ENCODE results near the gene HOXB4.
"Not testable (repeated sequence)": the region's sequence is repeated elsewhere in the genome, so short reads cannot be mapped to it uniquely, and the experiment has no call there.

The HOXB4 gene

DNA sequence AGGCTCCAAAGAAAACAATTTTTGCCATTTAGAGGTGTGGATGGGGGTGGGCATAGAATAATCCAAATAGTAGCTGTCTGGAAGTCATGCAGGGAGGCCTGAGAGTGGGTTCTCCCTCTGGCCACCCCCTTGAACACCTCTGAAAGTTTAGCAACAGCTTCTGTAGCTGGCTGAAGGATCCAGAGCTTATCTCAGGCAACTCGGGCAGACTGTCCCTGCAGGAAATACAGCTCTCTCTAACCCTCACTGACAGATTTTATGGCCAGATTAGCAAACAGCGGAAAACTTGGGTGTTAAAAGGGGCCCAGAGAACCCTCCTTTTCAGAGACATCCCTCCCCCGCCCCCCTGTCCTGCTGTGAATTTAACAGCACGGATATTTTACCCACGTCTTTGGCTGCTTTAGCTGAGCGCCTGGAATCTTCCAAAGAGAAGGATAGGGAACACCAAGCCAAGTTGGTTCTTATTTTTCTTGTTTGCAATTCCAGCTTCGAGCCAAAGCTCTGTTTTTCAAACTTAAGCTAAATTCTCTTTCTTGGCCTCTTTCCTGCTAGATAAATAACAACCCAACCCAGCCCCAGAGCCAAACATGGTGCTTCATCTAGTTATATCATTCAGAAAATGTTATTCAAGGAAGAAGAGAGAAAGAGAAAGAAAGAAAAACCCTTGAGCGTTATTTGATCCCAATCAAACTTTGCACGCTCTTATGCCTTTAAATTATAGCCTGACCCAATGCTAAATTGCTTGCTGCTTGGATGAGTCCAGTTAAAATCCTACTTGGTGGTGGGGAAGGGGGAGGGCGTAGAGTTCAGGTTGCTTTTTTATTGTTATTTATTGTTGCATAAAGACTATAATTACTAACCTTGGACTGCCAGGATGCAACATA, 31.0 kb downstream of the HOXB4 start:
- DNase-seq (ENCODE audit: low spot score), result no peak

DNA sequence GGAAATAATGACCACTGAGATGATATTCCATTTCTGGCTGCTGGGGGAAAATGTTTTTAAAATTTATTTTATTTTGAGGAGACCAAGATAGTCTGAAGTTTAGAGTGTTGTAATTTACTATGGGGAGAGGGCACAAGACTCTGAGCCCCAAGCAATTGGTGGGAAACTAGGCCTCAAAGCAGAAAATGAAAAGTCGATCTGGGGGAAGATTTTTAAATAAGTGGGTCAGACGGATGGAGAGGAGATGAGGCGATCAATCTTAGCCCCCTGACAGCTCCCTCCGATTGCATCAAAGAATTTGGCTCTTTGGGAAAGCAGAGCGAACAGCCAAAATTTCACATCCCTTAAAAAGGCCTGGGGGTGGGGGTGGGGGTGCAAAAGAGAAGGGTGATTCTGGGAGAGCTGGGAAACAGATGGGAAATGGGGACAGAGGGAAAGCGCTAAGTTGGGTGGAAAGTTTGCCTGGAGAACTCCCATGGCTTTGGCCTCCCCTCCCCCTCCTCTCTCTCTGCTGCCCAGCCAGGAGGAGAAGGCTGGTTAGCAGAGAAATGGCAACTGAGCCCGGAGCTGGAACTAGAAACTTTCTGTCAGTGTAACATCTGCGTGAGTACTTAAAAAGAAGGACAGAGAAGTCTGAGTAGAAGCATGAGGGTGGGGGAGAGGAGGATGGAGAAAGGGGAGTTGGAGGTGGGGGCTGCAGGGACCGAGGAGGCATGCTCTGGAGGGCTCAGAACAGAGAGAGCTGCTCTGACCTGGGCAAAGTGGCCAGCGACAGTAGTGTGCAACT, 31.8 kb downstream of the HOXB4 start:
- no peak for DNase-seq (ENCODE audit: low spot score)

DNA sequence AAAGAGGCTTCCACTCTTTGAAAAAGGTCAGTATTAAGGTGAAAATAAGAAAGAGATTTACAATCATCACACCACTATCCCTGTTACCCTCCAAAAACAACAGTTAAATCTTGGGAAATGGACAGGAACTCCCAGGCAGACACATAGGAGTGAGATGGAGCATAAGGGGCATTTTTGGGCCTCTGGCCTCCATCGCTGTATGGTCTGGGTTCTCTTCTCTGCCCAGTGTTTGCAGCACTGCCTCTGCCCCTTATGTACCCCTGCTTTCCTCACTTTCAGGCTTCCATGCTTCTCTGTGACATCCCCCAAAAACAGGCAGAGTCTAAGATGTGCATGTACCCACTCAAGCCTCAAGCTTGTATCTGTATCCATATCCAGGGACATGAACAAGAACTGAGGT, 32.6 kb downstream of the HOXB4 start:
- DNase-seq (ENCODE audit: low spot score), result no peak

DNA sequence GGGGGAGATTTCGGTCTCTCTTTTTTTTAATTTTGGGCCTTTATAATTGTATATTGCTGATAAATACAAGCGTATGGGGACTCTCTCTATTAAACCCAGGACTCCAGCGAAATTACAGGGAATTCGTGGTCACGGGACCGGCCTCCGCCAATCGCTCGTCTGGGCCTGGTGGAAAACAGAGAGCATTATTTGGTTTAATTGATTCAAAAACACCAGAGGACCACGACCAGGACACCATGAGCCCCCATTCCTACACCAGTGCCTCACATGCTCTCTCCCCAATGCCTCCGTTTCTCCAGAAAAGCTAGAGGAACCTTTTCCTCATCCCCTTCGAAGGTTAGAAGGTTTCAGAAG, 33.2 kb downstream of the HOXB4 start, which contains the start of gene HOXB2:
Gene HOXB2 (minus strand): TSS at position 88 of the 354 bp plus-strand sequence. CDS start 198 bp downstream, outside the sequence.
- DNase-seq (ENCODE audit: low spot score), result no peak

DNA sequence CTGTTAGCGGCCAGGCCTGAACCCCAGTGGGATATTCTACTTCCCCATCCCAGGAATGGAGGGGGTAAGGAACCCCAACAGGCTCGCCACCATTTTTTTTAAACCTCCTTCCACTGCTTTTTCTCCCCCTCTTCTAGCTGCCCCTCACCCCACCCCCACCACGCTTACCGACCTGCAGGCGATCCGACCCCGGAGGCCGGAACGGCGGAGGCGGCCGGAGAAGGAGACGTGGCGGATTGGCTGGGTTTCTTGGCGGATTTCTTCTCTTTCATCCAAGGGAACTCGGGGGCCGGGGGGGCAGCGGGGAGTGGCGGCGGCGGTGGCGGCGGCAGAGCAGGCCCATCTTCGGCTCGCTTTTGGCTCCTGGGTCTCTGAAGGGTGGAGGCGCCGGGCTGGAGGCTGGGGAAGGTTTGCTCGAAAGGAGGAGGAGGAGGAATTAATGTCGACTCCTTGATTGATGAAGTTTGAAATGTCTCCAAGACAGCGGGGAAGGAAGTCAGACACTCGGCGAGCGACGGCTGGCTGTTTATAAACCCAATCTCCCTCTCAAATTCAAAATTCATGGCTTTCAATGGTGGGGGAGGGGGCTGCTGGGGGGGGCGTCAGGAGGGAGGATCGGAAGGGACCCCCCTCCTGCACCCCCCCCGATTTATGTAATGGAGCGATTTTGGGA, 33.7 kb downstream of the HOXB4 start:
- DNase-seq (ENCODE audit: low spot score), result no peak

DNA sequence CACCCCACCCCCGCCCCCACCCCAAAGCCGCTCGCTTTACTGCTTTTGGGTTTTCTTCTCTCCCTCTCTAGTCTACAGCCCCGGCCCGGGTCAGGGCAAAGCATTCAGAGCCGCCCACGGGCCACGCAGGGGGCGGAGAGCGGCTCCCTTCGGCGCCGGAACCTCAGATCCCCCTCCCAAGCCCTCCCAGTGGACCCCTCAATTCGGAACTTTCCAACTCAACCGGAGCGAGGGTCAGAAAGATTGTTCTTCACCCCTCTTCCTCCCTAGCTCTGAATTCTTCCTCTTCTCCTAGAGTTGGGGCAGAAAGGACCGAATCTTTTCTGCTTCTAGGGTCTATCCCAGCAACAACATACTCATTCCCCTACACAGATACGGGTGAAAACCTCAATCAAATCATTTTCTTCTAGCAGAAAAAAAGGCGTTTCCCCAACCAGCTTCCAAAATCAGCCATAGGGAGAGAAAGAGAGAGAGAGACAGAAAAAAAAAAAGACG, 34.2 kb downstream of the HOXB4 start:
- no peak for DNase-seq (ENCODE audit: low spot score)

DNA sequence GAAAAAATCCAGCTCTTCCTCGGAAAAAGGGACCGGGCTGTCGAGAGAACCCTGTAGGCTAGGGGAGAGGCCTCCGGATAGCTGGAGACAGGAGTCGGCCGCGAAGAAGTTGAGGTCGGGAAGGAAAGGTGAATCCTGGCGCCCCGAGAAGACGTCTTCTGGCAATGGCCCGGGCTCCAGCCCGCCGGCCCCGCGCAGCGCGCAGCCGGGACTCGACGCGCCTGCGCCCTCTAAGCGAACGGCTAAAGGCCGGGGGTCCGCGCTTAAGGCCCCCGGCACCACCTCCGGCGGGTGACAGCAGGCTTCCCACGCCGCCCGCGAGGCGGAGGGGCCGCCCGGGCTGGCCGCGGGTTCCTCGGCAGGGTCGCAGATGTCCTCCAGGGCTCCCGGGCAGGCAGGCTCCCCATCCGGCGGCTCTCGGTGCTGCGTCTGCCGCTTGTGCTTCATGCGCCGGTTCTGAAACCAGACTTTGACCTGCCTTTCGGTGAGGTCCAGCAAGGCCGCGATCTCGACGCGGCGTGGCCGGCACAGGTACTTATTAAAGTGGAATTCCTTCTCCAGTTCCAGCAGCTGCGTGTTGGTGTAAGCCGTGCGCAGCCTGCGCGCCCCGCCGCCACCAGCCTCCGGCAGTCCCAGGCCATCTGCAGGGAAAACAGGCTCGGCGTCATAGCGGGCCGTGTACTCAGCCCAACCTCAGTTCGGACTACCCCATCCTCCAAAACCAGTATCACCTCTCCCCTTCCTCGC, 34.9 kb downstream of the HOXB4 start:
- no peak for DNase-seq (ENCODE audit: low spot score)

DNA sequence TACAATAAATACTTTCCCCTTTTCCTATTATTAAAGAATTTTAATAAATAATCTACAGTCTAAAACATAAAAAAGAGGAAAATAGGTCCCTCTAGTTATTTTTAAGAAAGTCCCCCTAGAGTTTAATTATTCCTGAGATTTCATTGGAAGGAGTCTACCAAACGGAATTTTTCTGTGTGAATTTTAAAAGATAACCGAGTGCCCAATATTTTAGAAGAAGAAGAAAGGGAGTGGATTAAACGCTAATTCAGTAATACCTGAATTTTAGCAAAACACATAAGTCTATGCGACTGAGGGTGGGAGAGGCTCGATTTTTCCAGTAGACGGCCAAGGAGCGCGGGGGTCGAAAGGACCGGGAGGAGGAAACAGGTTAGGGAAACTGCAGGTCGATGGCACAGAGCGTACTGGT, 35.4 kb downstream of the HOXB4 start:
- no peak for DNase-seq (ENCODE audit: low spot score)

DNA sequence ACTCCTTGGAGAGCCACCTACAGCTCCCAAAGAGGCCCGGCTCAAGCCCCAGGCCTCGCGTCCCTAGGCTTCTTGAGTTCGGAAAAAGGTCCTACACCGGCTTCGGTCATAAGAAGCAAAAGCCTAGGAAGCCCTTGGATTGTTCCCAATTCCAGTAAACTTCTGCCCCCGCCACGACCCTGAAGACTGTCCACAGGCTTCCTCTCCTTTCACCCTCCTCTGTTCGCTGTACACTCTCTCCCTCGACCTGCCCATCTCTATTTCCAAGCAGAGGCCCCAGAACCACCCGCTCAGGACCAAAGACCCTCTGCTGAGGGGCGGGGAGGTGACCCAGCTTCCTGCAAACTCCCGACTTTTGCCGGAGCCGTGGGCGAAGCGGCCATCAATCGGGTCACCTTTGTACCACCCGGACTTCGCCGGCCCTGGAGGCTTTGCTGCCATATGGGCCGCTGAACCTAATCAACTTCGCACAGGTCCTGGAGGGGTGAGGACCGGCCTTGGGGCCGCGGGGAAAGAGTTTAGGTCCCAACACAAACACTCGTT, 36.0 kb downstream of the HOXB4 start:
- DNase-seq (ENCODE audit: low spot score), result no peak

DNA sequence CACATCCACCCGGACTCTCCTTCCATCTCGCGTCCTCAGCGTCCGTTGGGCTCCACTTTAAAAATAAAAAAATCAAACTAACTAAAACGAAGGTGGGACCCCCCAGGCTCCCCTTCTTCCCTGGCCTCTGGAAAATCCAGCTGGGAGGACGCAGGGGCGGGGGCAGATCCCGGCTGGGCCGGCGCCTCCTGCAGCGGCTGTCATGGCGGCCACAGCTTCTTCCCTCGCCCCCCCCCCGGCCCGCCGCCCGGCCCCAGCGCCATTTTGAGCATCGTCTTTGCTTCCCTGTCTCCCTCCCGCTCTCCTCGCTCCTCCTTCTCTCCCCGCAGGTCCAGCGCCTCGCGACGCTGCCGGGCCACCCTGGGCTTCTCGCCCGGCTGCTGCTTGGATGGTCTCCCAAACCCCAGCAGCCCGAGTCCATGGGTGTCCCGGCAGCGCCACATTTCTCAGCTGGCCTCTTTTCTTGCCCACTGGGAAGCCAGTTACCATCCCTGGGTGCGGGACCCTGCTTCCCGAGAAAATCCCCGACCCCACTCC, 36.5 kb downstream of the HOXB4 start:
- DNase-seq (ENCODE audit: low spot score), result no peak

DNA sequence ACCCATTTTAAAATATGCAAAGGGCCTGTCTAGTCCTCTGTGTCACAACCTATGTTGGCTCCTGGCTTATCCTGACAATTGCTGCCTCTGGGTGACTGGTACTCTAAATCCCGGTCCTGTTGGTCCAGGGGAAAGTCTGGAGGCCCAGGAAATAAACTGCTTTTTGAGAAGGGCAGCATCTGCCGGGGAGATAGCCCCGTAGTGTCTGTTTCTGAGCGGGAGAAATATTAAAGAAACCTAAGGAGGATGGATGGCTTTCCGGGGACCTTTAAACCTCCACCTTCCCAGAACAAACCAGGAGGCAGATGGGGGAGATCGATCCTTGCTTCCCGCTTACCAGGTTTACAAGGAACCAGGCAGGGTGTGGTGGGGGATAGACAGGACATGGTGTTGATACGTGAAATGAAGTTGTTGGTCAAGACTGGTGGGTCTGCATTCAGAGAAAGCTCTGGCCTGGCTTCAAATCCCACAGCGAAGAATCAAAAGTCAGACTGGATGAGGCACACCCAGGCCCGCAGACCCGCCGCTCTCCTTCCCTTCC, 37.0 kb downstream of the HOXB4 start:
- no peak for DNase-seq (ENCODE audit: low spot score)

DNA sequence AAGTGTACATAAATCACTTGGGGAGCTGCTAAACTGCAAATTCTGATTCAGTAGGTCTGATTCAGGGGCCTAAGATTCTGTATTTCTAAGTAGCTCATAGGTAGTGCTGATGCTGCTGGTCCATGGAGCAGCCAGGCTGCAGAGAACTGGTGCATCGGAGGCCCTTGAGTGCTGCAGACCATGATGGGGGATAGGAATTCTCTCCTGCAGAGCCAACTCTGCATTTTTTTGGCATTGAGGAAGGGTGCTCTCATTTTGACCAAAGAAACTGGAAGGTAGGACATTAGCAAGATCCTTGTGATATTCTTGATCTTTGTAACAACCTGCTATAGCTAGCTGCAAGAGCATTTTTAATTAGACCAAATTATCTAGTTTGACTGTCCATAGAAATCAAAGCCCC, 37.9 kb downstream of the HOXB4 start:
- no peak for DNase-seq (ENCODE audit: low spot score)

DNA sequence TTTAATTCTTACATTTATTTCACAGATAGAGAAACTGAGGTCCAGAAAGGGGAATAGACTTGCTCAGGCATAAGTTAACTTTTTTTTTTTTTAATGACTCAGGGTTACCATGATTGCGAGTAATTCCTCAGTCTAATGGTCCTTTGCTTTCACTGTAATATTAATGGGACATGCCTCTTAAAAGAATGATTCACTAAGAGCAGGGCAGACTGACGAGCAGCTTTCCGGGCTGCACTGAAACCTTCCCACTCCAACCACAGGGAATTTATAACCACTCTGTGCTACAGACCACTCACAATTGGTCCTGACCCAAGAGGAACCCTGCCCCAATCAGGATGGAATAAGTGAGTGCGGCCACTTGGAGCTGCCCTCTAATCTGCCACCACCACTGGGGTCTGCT, 39.0 kb downstream of the HOXB4 start:
- no peak for DNase-seq (ENCODE audit: low spot score)

DNA sequence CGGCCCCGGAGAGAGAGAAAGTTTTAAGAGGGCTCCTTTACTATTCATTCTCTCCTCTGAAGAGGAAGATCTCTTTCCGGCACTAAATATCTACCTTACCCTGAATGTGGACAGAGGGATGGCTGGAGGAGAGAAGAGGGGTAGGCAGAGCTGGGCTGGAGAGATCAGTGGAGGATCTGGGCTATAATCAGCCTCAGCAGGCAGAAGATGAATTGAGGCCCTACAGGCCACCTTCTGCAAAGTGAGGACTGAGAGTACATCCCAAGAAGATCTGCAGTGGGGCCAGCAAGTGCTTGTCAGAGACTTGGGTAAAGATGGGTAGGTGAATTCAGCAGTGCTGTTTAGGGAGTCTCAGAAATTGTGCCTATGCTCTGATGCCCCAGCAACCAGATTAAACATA, 40.8 kb downstream of the HOXB4 start:
- no peak for DNase-seq (ENCODE audit: low spot score)

DNA sequence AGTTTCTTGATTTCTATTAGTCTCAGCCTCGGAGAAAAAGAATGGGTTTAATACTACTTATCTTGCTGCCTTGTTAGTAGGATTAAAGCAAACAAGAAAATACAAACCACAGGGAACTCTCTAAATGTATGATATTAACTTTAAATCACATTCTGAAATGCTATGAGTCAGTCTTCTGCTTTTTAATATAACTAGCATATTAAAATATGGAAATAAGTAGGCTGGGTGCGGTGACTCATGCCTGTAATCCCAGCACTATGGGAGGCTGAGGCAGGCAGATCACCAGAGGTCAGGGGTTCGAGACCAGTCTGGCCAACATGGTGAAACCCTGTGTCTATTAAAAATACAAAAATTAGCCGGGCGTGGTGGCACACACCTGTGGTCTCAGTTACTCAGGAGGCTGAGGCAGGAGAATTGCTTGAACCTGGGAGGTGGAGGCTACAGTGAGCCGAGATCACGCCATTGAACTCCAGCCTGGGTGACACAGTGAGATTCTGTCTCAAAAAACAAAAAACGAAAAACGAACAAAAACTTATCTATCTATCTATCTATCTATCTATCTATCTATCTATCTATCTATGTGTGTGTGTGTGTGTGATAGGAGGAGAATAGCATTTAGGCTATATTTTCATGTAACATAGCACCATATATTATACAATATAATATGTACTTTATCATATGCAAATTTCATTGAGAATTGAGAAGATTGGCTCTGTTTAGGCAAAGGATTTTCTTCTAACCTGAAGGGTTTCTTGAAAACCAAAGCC, 42.2 kb downstream of the HOXB4 start:
- DNase-seq (ENCODE audit: low spot score), result not testable (repeated sequence)

DNA sequence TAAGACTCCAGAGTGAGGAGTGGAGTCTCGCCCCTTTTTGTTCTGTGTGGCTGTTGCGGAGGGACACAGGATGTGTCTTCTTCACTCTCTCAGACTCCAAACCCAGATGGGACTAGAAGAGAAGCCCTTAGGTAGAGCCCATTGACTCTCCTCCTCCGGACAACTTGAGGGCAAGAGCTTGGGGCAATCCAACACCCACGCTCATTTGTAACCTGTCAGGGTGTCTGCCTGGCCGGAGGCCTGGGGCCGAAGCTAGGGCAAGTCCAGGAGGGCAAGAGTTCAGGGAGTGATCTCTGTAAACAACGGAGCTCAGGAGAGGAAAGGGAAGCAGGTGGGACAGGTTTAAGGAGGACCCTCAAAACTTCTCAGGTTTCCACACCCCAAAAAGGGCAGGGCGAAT, 45.9 kb downstream of the HOXB4 start:
- DNase-seq (ENCODE audit: low spot score), result no peak

DNA sequence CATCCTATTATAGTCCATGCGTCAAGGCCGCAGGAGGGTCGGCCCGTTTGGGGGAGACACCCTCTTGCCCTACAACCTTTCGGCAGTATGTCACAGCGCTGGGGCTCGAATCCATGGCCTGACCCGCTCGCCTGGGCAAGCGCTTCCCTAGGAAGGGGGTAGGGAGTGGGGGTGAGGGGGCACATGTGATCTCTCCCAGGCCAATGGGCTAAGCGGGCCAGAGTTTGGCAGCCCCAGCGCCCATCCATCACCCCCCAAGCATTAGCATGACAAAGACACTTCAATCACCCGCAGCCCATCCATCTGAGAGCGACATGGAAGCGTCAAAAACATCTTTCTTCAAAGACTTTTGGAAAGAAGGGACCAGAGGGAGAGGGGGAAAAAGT, 47.3 kb downstream of the HOXB4 start, which contains the start of gene HOXB1:
Gene HOXB1 (minus strand): TSS at position 125 of the 386 bp plus-strand sequence. CDS start 107 bp downstream, at position 18.
- DNase-seq (ENCODE audit: low spot score), result no peak

DNA sequence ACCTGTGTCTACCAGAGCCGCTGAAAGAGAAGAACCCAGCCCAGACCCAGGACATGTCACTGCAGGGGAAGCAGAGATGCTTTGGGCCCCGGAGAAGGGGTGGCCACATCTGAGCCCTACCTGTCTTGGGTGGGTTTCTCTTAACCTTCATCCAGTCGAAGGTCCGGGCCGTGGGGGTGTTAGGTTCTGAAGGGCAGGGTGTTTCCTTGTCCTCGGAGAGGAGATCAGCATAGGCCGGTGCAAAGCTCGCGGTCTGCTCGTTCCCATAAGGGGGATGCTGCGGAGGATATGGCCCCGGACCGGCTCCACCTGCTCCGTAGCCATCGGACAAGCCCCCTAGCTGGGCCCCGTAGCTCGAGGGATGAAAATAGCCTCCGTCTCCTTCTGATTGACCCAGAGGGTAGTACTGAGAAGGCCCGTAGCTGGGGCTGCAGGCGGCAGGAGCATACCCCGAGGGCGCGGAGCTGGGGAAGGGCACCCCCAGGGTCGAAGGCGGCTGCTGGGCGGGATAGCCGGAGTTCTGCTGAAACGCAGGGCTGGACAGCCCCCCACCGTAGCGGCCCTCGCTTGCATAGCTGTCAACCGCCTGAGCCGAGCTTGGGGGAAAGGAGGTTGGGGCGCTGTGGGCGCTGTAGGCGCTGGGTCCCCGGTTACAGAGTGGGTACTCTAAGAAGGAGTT, 47.8 kb downstream of the HOXB4 start:
- DNase-seq (ENCODE audit: low spot score), result no peak

DNA sequence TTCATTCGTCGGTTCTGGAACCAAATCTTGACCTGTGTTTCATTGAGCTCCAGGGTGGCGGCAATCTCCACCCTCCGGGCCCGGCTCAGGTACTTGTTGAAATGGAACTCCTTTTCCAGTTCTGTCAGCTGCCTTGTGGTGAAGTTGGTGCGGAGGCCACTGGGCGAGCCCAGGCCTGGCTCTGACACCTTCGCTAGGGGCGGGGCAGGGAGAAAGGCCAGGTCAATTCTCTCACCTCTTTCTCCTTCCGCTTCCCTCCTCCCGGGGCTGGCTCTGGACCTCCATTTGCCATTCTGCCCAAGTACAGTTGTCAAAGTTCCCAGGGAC, 48.5 kb downstream of the HOXB4 start:
- no peak for DNase-seq (ENCODE audit: low spot score)
